GM19455 (cell line): ENCODE data around the gene EPG5.
A peak's percentile ranks its signal among the peaks of the same experiment; 100 is the strongest.

Experiments used
- ATAC-seq: cut with Tn5 transposase; IDR thresholded peaks from one replicate; pipeline ENCODE4 v1.9.1; 2021; ENCODE audit not compliant: unreplicated experiment

EPG5 gene

DNA sequence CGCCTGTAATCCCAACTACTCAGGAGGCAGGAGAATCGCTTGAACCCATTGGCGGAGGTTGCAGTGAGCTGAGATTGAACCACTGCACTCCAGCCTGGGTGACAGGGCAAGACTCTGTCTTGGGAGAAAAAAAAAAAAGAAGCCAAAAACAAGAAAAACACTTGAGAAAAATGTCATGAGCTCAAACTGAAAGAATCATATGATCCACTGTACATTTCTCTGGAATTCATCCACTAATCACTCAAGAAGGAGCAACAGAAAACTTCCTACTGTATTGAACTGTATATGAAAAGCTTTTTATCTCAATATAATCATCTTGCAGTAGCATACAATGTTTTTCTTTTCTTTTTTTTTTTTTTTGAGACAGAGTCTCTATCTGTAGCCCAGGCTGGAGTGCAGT lies 40.4 kb downstream of the EPG5 start:
- no peak for ATAC-seq

GRCh38 chr18:45926085-45926484 lies 41.0 kb downstream of the EPG5 start:
- no peak for ATAC-seq

- ATAC-seq, result no peak
These were observed 44.0 kb downstream of the EPG5 start for GRCh38 chr18:45923138-45923537.

- no peak for ATAC-seq
These were observed 46.8 kb downstream of the EPG5 start for GRCh38 chr18:45920367-45920766.

DNA sequence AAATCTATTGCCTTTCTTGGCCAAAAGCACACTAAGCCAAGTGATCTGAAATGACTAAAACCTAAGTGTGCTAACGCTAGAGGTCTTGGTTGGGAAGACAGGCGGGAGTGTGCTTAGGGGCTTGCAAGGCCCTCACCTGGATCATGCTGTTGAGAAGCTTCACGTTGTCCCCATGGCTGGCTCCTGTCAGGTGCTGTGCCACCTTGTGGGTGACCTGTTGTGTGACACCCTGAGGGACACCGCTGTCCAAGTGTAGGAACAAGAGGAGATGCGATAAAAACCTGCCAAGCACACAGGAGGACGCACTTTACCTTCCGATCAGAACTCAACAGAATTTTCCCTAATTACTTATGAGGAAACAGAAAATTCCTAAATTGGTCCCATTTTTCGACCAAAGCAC lies 50.8 kb downstream of the EPG5 start:
- no peak for ATAC-seq

GRCh38 chr18:45913276-45913675 lies 53.9 kb downstream of the EPG5 start:
- ATAC-seq, result no peak

GRCh38 chr18:45910405-45911023 lies 56.6 kb downstream of the EPG5 start:
- no peak for ATAC-seq

GRCh38 chr18:45901654-45902210 lies 65.4 kb downstream of the EPG5 start:
- no peak for ATAC-seq

- ATAC-seq, result no peak
These were observed 66.5 kb downstream of the EPG5 start for GRCh38 chr18:45900623-45901022.

DNA sequence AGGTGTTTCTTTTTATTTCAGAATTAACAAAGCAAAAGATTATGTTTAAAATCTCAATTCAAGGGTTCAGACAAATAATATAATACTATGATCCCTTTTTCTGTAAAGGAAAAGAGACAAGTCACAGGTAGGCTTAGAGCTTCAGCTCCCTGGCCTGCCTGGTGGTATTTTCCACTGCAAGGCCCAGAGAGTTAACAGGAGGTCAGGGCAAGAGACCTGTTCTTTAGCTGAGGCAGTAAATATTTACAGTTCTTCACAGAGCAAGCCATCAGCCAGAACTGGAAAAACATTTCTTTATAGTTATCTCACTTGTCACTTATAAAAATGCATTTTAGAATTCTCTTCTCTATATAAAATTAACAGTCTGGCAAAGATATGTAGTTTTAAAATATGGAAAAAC lies 70.1 kb downstream of the EPG5 start:
- ATAC-seq, result no peak

DNA sequence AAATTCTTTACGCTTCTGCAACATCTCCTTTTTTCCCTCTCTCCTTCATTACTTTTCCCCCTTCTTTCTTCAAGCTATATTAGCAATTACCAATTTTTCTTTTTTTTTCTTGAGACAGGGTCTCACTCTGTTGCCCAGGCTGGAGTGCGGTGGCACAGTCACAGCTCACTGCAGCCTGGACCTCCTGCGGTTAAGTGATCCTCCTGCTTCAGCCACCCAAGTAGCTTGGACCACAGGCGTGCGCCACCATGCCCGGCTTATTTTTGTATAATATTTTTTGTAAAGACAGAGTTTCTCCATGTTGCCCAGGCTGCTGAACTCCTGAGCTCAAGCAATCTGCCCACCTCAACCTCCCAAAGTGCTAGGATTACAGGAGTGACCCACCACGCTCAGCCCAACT lies 70.7 kb downstream of the EPG5 start:
- no peak for ATAC-seq

GRCh38 chr18:45895339-45895738 lies 71.8 kb downstream of the EPG5 start:
- no peak for ATAC-seq

DNA sequence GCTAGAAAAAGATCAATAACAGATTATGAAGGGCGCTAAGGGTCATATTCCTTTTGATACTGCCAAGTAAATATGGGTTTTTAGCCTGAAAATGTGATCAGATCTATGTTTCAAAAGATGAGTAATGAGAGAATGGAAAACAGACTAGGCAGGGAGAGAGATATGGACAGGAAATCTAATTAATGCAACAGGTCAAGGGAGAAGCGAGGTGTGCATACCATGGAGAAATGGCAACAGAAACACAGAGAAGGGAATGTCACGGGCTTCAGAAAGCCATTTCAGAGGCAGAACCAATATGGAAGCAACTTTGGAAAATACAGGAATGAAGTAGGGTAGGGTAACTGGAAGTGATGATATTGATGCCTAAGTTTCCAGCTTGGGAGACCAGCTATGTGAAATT lies 72.3 kb downstream of the EPG5 start:
- no peak for ATAC-seq

DNA sequence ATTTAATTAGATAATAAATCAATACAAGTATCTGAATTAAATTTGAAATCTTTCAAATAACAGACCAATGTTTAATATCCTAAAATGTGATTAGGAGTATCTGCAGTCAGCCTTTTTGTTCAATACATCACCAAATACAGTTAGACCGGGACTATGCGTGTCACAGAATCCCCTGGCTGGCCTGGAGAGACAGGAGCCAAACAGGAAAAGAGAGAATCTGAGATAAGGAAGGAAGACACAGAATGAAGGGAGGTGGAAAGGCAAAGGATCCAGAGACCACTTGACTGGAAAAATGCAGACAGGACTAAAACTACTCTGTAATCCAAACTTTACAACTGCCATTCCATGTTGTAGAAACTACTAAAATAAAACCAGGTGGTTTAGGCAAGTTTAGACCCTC lies 75.3 kb downstream of the EPG5 start:
- ATAC-seq, result no peak

- no peak for ATAC-seq
These were observed 76.5 kb downstream of the EPG5 start for GRCh38 chr18:45890606-45891005.

DNA sequence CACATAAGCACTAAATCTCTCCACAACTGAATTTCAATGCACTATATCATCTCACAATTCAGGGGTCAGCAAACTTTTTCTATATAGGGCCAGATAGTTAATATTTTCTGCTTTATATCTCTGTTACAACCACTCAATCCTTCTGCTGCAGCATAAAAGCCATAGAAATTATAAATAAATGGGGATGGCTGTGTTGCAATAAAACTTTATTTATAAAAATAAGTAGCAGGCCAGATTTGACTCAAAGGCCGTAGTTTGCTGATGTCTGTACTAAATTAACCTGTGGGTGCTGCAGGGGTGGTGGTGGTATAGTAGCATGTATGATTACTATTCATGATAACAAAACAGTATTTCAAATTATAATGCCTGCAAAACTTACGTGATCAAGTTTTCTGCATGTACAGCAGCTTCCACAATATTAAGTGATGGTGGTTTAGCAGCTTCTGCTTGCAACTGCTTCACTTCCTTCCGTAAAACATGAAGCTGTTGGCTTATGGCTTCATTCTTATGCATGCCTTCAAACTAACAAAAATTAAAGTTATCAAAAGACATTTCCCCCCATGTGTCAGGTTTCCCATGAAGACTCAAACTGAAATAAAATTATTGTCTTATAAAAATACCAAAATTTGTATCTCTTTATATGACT lies 77.6 kb downstream of the EPG5 start:
- ATAC-seq, result no peak

DNA sequence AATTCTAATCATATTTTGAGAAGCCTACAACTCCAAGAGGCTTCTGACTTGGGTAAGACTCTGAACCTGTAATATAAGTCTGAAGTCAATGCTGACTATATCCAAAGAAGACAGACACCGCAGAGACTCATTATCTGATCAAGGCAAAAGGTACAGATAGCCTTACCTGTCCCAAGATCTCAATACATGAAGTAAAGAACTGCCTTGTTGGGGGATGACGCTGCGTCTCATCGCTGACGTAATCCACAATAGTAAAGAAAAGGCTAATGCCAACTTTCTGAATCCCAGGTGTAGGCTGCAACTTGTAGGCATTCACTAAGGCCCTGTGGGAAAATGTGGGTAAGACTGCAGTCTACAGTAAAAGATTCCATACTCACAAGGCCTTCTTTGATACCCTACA lies 79.5 kb downstream of the EPG5 start:
- no peak for ATAC-seq

GRCh38 chr18:45880876-45881558 lies 86.1 kb downstream of the EPG5 start:
- no peak for ATAC-seq

GRCh38 chr18:45879681-45880655 lies 87.2 kb downstream of the EPG5 start:
- peak; percentile 87 for ATAC-seq

GRCh38 chr18:45877403-45877802 lies 89.7 kb downstream of the EPG5 start:
- no peak for ATAC-seq

GRCh38 chr18:45876161-45876560 lies 91.0 kb downstream of the EPG5 start:
- ATAC-seq, result no peak
